ENCODE data around the gene IGF2BP2. TPM values are rescaled to one million over a fixed set of nuclear protein-coding genes. Genes with fewer than 3 reads are reported as not detected.
A peak's percentile ranks its signal among the peaks of the same experiment; 100 is the strongest.
"Not testable (repeated sequence)": the region's sequence is repeated elsewhere in the genome, so short reads cannot be mapped to it uniquely, and the experiment has no call there.

Gene IGF2BP2
- polyA plus RNA-seq, 2 of the 4 experiments (the other 2 are of a cell fraction): 2.2 to 6.1 TPM

- 90% methylated on average over 14 of the region's 14 CpGs for WGBS (ENCODE audit: missing lambda C conversion rate)
- no peak overlapping the region for H3K4me3 ChIP-seq
- ChIA-PET POLR2A (no interaction called here), CTCF (interaction anchor here (1.0 to 2.4 kb wide), 2 partner anchors 11 to 13 kb away, joined by 3 to 14 read pairs; no protein-coding TSS in a partner anchor)
- H3K4me2 ChIP-seq: no peak overlapping the region
- no peak overlapping the region; a peak in 1 of 6 replicates for H3K27ac ChIP-seq
- TF ChIP-seq, protein P1, sequence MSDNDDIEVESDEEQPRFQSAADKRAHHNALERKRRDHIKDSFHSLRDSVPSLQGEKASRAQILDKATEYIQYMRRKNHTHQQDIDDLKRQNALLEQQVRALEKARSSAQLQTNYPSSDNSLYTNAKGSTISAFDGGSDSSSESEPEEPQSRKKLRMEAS (IDR thresholded peaks at IDR 0.05): no peak
- ATAC-seq (no peak), DNase-seq (ENCODE audit: low read depth in 1 of 2, low spot score in 1 of 2) (no peak), FAIRE-seq (no peak)
- no peaks in the 10 kb centered on the region for H3K4me1 ChIP-seq
- no peaks in the 10 kb centered on the region for H3K9me3 ChIP-seq
Observed at GRCh38 chr3:185646382-185647133, 178.3 kb downstream of the IGF2BP2 start.

DNA sequence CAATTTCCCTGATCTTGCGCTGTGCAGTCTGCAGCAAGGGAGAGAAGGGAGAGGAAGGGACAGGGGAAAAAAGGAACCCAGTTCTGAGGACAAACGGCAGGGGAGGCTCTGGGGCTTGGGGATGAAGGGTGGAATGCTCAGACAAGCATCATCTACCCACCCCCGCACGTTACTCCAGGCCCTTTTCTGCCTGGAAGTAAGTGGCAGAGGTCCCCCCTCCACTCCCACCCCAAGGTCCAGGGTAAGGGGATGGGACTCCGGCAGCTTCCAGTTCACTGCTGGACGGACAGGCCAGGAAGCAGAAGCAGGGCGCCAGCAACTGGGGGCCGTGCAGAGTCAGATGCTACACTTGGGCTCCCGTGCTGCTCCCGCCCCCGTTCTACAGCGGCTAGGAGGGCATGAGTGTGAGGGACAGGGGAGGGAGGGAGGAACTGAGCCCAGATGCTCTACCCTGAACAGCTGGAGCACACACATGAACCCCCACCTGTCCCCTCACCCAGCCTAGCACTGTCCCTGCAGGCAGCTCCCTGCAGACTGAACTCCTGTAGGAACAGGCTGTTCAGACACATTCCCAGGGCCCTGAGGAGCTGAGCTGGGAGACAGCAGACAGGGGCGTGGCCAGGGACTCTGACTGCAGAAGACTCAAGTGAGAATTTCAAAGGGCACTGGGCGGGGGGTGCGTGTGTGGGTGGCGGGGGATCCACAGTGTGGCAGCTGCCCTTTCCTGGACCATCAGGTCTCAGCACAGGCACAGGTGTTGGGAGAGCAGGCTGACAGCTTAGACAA, 179.1 kb downstream of the IGF2BP2 start:
- TF ChIP-seq CEBPB (IDR thresholded peaks at IDR 0.05): no peak
- no peak overlapping the region for H3K4me3 ChIP-seq
- WGBS (ENCODE audit: missing lambda C conversion rate): 92% methylated on average over 13 of the region's 16 CpGs
- DNase-seq (ENCODE audit: low read depth in 1 of 2, low spot score in 1 of 2) (no peak), ATAC-seq (peak; percentile 21 to 52; a peak in 4 of 6 replicates), FAIRE-seq (no peak)
- H3K4me2 ChIP-seq: no peak overlapping the region
- no peaks in the 10 kb centered on the region for H3K4me1 ChIP-seq
- peak overlapping the region in 1 of 2 experiments; percentile 22; a peak in 1 of 6 replicates for H3K27ac ChIP-seq
- ChIA-PET POLR2A (no interaction called here), CTCF (interaction anchor here (1.0 to 2.4 kb wide), 2 partner anchors 12 to 14 kb away, joined by 3 to 14 read pairs; no protein-coding TSS in a partner anchor)
- no peaks in the 10 kb centered on the region for H3K9me3 ChIP-seq

GRCh38 chr3:185645191-185645590, 179.7 kb downstream of the IGF2BP2 start:
- DNase-seq (ENCODE audit: low read depth in 1 of 2, low spot score in 1 of 2); H3K4me1 ChIP-seq; H3K9me3 ChIP-seq; POLR2A ChIA-PET; FAIRE-seq; H3K4me3 ChIP-seq; H3K4me2 ChIP-seq; ATAC-seq; CTCF ChIA-PET: not testable (repeated sequence)
- peak overlapping the region in 1 of 2 experiments; percentile 22; a peak in 1 of 6 replicates for H3K27ac ChIP-seq
- WGBS (ENCODE audit: missing lambda C conversion rate): 85% methylated on average over 17 of the region's 17 CpGs

- POLR2A ChIA-PET: no interaction called here
- H3K9me3 ChIP-seq: no peaks in the 10 kb centered on the region
- ATAC-seq (no peak), FAIRE-seq (no peak), DNase-seq (ENCODE audit: low read depth in 1 of 2, low spot score in 1 of 2) (no peak)
- TF ChIP-seq NFE2L2 (conservative IDR thresholded peaks at IDR 0.05; ENCODE audit: low read length) (no peak), CTCF (IDR thresholded peaks at IDR 0.05) (no peak), KDM1A (IDR thresholded peaks at IDR 0.05; ENCODE audit: low read depth) (no peak)
- no peaks in the 10 kb centered on the region for H3K4me1 ChIP-seq
- 96% methylated on average over 2 of the region's 2 CpGs for WGBS (ENCODE audit: missing lambda C conversion rate)
- no peak overlapping the region for H3K27ac ChIP-seq
- no peak overlapping the region for H3K4me3 ChIP-seq
- CTCF ChIA-PET: no interaction called here
- no peak overlapping the region for H3K4me2 ChIP-seq
Observed at GRCh38 chr3:185640308-185640707, 184.5 kb downstream of the IGF2BP2 start.

DNA sequence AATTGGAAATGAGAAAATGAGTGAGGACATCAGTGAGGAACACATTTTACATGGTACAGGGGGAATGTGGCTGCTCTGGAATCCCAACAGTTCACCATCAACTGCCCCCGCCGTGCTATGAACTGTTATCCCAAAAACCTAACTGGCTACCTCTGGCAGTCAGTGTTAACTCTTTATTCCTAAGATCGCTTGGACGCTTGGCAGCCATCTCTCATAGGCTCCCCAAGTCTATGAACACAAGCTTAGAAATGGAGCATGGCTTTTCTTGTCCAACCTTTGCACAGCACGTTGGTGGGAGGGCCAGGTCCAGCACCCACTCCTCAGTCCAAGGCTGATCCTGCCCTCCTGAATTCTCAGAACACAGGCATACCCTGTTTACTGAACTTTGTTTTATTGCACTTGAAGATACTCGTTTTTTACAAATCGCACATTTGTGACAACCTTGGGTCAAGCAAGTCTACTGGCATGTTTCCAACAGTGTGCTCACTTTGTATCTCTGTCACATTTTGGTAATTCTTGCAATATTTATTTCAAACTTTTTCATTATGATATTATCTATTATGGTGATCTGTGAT, 185.1 kb downstream of the IGF2BP2 start:
- FAIRE-seq (no peak), ATAC-seq (no peak), DNase-seq (ENCODE audit: low read depth in 1 of 2, low spot score in 1 of 2) (no peak)
- no peak overlapping the region for H3K4me2 ChIP-seq
- no peaks in the 10 kb centered on the region for H3K9me3 ChIP-seq
- ChIA-PET POLR2A (no interaction called here), CTCF (no interaction called here)
- H3K4me1 ChIP-seq: no peaks in the 10 kb centered on the region
- WGBS (ENCODE audit: missing lambda C conversion rate): 90% methylated on average over 7 of the region's 7 CpGs
- no peak for TF ChIP-seq ZSCAN20 (CRISPR knock-in tag; IDR thresholded peaks at IDR 0.05)
- TF ChIP-seq GATA3 (IDR thresholded peaks at IDR 0.05; ENCODE audit: borderline replicate concordance): no peak
- no peak for TF ChIP-seq POLR2A (IDR thresholded peaks at IDR 0.05; ENCODE audit: low read length)
- no peak overlapping the region for H3K4me3 ChIP-seq
- H3K27ac ChIP-seq: no peak overlapping the region

DNA sequence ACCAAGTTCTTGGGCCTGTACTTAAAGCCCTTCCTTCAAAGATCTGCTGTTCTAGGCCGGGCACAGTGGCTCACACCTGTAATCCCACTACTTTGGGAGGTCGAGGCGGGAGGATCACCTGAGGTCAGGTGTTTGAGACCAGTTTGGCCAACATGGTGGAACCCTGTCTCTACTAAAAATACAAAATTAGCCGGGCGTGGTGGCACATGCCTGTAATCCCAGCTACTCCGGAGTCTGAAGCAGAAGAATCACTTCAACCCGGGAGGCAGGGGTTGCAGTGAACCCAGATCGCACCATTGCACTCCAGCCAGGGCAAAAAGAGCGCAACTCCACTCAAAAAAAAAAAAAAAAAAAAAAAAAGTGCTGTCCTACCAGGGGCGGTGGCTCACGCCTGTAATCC, 186.2 kb downstream of the IGF2BP2 start:
- ATAC-seq; FAIRE-seq; H3K9me3 ChIP-seq; H3K27ac ChIP-seq; H3K4me1 ChIP-seq; H3K4me2 ChIP-seq; H3K4me3 ChIP-seq; DNase-seq (ENCODE audit: low read depth in 1 of 2, low spot score in 1 of 2); POLR2A ChIA-PET: not testable (repeated sequence)
- WGBS (ENCODE audit: missing lambda C conversion rate): 97% methylated on average over 10 of the region's 11 CpGs
- CTCF ChIA-PET: interaction anchor here (0.6 kb wide), 1 partner anchor 44 kb away, joined by 3 read pairs; no protein-coding TSS in a partner anchor

All from A549 (cell line).